GM19463 (cell line): ENCODE data around the gene NPPA.
A peak's percentile ranks its signal among the peaks of the same experiment; 100 is the strongest.
"Not testable (repeated sequence)": the region's sequence is repeated elsewhere in the genome, so short reads cannot be mapped to it uniquely, and the experiment has no call there.

ENCODE experiments used
- ATAC-seq: cut with Tn5 transposase; IDR thresholded peaks from one replicate; pipeline ENCODE4 v1.9.1; 2021; ENCODE audit warnings: mild to moderate bottlenecking, moderate library complexity; ENCODE audit not compliant: unreplicated experiment

Gene NPPA

DNA sequence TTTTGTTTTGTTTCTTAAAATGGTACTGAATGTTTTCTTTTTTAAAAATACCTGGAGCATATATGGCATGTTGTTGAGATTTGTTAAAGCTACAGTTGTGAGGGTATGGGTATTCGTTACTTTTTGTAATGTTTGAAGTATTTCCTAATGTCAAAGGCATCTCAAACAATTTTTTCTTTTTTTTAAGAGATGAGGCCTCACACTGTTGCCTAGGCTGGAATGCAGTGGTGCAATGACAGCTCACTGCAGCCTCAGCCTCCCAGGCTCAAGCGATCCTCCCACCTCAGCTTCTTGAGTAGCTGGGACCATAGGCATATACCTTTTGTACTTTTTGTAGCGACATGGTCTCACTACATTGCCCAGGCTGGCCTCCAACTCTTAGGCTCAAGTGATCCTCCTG, 25.5 kb downstream of the NPPA start:
- no peak for ATAC-seq

DNA sequence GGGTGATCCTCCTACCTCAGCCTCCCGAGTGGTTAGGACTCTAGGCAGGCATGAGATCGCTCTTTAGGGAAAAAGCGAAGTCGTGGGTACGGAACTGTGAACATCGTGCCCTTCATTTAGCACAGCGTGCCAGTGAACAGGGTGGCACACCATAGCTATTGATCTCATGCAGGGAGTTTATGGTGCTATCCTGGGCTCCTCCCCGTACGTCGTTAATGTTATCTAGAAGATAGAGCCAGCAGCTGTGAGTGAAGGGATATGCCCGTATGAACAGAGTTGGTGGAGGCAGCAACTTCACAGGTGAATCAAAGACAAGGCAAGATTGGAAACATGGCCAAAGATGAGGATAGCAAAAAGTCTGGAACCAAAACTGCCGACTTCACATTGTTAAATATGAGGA, 30.4 kb downstream of the NPPA start:
- no peak for ATAC-seq

DNA sequence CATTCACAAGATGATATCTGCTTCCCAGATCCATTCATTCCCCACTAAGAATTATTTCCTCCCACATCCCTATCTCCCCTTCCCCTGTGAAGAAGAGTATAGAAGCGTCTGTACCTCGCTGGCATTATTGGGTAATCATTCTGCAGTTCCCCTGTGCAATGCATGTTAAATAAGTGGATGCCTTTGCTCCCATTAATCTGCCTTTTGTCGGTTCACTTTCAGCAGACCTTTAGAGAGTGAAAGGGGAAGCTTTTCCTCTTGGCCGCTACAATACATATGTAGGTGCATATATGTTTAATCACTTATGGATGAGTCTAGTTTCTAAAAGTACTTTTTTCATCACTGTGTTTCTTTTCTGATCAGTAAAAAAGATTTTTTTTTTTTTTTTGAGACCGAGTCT, 34.6 kb downstream of the NPPA start:
- ATAC-seq = no peak

DNA sequence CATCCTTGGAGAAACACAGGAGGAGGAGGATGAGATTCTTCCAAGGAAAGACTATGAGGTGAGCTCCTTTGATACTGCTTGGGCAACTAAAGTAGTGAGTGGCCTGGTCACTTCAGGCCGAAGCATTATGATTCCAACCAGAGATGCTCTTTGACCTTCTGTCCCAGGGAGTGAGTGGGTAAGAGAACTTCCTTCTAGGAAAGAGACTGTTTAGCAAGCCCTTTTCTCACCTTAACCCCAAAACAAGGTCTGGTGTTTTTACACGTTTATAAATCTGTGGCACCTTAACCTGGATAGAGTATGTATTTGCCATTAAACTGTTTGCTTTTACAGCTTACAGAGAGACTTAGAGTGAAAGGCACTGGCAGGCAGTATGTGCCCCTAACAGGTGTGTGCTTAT, 40.5 kb downstream of the NPPA start:
- no peak for ATAC-seq

DNA sequence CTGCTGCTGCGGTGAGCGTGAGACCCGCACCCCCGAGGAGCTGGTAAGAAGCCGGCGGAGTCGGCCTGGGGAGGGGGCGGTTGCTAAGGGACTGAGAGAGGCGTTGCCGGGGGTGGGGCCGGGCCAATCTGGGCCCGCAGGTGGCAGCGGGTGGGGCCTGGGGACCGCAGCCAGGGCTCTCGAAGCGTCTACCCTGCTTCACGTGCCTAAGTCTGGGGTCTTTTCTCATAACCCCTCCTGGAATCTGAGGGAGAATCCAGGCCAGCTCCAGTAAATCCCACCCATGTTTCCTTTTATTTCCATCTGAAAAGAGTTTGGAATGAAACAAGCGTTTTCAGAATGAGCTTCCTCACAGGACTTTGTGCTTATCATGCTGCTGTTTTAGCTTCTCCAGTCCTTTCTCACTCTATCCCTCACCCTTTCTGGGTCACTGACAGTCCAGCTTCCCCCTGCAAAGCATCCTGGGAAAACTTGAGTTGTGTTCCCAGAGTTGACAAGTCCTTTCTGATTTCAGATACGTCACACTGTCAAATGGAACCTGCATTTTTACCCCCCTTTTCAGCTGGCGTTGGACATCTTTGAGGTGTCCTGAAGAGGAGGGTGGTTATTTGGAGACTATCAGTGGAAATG, 41.2 kb downstream of the NPPA start:
- peak; percentile 42 for ATAC-seq

DNA sequence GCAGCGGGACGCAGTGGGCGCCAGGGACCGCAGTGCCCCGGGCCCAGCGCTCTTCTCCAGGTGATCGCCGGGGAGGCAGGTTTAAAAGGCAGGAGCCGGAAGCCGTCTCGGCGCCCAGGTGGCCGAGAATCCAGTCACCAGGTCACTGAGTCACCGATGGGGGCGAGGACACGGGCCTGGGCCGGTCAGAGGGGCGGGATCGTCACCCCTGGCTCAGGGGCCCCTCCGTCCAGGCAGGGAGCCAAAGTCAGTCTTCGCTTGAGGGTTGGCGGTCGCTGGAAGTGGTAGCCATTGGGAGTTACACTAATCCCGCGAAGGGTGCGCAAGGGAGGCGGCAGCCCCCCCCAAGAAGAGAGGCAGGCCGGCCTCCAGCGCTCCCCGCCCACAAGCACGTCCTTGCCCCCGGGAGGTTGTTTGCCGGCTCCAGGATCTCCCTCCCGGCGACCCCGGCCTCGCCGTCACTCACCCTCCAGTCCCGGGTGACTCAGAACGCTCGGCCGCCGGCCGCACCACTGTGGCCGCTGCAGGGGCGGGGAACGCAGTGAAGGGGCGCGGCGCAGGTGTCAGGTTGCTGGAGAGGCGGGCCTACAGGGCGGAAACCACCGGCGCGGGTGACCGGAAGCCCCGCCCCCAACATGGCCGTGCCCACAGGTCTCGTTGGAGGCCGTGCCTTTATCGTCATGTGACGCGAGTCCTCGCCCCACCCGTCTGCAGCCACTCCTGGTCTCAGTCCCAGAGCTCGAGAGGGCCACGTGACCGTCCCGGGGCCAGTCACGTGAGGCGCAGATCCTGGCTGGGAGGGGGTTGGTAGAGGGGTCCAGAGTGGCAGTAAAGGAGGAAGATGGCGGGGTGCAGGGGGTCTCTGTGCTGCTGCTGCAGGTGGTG, 41.9 kb downstream of the NPPA start, which contains the start of the genes CLCN6 and MTHFR:
CLCN6 (plus strand) TSS at position 770 of the 885 bp plus-strand sequence; CDS start at position 842, 72 bp downstream.
MTHFR (minus strand) TSS at position 543 of the 885 bp plus-strand sequence. CDS start 2,848 bp downstream, outside the sequence.
- peak; percentile 82 for ATAC-seq

DNA sequence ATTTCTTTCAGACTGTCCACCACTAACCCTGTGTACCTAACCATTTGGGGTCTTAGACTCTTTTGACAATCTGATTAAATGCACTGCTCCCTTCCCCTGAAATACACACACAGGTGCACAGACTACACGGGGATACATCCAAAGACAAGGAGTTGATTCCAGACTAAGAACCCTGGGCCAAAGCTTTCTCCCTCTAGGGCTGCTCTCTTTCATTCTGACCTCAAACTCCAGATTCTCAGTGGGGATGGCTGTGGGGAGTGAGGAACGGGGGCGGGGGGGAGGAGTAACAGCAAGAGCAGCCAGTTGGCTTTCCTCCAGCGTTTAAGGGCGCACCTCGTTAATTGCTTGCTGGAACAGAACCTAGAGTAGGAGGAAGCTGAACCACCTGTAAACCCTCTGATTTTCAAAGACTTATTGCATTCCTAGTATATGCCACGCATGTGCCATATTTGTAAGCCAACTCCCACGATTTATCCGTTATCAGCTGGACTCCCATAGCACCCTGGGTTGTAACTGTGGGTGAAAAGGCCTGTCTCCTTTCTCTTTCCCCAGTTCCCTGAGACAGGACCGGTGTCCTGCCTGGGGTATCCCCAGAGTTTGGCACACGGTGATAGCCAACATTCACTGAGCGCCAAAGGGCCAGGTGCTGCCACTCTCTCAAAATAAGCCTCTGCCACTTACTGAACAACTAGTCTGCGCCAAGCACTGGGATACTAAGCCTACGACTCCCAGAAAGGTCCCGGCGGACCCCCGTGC, 42.7 kb downstream of the NPPA start:
- no peak for ATAC-seq

DNA sequence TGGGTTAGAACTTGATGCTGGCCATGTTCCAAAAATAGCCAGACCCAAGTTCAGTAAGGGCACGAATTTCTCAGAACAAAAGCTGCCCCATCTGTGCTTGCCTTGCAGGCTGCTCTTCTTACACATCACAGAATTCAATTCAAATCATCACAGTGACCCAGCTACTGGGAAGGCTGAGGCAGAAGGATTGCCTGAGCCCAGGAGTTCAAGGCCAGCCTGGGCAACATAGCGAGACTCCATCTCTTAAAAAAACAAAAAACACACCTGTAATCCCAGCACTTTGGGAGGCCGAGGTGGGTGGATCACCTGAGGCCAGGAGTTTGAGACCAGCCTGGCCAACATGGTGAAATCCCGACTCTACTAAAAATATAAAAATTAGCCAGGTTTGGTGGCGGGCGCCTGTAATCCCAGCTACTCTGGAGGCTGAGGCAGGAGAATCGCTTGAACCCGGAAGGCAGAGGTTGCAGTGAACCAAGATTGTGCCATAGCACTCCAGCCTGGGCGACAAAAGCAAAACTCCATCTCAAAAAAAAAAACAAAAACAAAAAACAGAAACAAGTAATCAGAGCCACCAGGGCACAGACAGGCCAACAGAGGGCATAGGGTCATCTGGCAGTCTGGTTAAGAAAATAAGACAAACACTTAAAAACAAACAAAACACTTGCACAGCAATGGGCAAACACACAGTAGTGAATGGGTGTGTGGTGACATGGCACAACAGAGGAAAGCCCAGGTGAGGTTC, 43.5 kb downstream of the NPPA start:
- not testable (repeated sequence) for ATAC-seq

DNA sequence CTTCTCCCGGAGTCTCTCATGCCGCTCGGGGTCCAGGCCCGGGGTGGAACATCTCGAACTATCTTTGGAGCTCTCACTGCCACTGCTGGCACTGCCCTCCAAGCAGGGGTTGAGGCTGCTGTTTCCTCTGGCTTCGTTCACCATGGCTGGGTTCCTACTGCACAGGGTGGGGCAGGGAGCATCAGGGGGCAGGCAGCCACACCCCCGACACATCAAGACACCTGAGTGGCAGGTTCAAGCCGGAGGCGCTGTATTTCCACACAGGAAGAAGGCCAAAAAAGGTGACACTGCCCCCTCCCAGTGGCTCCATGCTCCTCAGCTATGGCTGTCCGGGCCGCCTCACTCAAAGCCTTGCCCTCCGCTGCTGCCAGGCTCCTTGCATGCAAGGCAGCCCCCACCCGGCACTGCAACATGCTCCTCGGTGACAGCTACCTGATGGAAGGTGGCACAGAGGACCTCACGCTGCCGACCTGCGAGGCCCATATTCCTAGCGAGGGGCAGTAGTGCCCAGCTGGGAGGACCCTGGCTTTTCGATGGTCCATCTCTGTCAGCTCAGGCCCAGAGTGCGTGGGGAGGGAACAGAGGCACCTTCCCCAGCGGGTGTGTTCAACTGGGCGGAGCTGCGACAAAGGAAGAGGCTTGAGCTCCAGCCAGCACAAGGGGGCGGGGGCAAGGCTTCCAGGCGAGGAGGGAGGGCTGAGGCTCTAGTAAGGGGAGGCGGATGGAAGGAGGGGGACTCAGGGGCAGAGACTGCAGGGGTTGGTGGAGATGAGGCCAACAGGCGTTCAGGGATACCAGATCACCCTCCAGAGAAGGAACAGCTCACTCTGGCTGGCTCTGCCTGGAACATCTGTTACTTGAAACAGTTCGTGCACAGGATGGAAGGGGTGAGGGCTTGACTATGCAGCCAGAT, 44.4 kb downstream of the NPPA start:
- peak; percentile 22 for ATAC-seq

DNA sequence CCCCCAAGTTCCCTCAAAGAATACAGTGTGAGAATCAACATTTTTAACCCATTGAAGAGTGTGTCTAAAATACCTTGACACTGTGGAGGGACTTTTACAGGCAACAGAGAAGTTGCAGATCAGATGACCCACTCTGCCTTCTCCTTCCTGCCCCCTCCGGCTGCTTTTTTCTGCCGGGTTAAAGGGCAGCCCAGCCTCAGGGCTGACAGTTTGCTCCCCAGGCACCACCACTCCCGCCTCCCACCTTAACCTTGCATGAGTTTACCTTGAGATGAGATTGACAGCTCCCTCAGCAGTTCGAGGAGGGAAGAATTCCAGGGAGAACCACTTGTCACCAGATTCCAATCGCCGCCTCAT, 45.0 kb downstream of the NPPA start:
- no peak for ATAC-seq

DNA sequence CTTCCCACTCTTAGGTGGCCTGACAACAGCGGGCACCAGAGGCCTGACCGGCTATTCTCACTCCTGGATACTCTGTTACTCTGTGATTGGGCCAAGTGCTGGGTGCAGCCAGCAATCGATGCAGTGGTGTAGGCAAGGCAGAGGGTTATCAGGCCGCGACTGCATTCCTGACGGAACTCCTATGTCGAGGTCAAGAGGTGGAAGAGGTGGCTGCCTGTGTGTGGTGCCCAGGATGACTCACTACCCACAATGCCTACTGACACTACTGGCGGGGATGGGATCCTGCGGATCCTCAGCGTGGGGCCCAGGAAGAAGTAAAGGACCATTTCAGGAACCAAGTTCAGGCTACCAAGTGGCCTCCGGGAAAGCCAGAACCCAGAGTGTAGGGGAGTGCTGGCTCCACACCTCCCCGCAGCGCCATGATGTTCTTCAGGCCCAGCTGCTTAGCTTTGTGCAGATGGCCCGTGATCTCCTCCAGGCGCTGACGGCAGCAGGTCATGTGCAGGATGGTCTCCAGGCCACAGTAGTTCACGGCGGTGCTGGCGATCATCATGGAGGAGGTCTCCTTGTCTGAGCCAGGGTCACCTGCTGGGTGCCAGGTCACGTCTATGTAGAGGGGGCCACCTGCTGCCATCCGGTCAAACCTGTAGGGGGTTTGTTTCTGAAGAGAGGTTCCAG, 46.7 kb downstream of the NPPA start:
- no peak for ATAC-seq

DNA sequence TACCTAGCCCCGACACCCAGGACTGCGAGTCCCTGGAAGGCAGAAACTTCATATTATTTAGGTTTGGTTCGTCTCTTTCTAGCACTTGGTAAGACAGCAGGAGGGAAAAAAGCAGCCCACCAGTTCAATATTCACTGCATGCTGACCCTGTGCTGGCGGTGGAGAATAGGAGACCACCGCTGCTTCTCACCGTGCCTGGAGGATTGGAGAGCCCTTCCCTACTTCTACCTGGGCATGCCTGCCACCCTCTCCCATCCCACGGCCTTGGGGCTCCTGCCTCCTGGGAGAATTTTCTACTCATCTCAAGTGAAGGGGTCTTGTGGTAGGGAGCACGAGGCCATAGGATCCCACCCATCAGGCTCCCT, 47.2 kb downstream of the NPPA start:
- ATAC-seq = no peak

DNA sequence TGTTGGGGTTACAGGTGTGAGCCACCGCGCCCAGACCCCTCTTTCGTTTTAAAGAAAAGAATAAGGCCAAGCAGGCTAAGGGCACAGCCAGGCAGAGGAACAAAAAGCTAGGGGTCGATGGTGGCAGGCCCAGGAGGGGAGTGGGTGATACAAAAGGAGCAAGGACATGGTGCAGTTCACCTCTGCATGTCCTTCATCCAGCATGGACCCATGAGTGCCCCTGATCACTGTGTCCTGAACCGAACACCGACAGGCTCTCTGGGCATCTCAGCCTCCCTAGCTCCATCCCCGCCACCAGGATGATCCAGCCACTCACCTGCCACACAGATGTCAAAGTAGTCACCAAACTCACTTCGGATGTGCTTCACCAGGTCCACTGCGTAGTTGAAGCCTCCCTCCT, 47.7 kb downstream of the NPPA start:
- ATAC-seq = no peak

DNA sequence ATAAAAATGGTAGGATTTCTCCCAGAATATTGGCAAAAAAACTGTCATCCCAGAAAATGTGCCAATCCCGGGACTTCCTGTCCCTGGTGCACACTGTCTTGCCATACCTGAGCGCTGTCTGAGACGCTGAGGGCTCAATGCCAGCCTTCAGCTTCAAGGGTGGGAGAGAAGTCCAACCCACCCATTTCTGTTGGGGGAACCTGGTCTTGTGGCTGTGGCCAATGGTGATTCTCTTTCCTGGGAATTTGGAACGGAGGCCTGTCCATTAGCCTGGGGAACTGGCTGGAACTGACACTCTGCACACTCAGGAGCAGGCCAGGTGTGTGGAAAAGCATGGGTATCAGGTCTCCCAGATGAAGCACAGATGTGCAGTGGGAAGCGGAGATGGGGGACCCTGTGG, 48.5 kb downstream of the NPPA start:
- ATAC-seq = no peak

DNA sequence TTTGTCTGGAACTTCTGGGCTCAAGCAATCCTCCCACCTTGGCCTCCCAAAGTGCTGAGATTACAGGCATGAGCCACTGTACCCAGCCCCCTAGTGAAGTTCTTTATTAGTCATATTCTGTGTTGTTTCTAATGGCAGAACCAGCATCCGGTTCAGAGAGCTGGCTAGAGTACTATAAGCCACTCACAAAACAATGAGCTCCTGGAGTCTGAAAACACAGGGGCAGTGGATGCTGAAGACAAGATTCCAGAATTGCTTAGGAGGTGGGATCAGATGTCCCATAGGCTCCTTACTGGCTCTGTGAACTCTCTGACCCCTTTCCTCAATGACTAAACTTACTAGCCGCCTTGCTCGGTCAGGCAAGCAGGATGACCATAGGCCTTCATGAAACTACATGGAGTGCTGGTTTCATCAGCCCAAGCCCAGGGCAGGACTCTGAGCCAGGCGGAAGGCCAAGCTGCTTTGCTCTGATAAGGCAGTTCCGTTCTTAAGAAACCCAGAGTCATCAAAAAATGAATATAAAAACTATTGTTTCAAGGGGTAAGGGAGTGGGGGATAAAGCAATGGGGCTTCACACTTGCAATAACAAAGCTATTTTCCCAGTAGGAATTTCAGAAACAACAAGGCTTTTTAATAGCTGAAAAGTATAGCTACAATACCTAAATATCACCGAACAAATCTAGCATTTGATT, 49.9 kb downstream of the NPPA start:
- ATAC-seq = no peak

DNA sequence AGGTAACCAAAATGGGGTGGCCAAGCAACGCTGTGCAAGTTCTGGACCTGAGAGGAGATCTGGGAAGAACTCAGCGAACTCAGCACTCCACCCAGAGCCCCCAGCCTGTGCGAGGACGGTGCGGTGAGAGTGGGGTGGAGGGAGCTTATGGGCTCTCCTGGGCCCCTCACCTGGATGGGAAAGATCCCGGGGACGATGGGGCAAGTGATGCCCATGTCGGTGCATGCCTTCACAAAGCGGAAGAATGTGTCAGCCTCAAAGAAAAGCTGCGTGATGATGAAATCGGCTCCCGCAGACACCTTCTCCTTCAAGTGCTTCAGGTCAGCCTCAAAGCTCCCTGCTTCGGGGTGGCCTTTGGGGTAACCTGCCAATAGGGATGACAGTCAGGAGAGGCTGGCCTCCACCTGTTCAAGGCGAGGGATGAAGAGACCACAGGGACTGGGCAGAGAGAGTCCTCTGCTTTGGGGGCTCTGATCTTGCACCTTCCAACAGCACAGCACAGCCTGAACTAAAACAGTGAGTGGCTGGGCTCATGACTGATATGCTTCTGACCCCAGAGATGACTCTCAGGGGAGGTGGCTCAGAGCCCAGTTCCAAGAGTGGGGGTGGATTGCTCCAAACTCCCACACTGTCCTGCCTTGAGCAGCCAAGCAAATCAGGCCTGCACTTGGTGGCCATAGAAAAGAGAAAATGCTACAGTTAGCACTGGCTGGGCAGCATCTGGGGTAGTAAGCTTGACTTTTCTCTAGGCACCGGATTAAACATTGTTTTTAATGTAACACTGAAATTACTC, 51.4 kb downstream of the NPPA start:
- no peak for ATAC-seq
